ENCODE measurements around the gene SPINT1. TPM values are rescaled to one million over a fixed set of nuclear protein-coding genes. Genes with fewer than 3 reads are reported as not detected.

Gene SPINT1
- total RNA-seq, 2 donors from 2014 or later, result 280 to 330 TPM

GRCh38 chr15:40872791-40873693 is 29.2 kb downstream of the SPINT1 start:
- H3K36me3 ChIP-seq, result no peaks in the 10 kb centered on the region
- DNase-seq, result no peak
- H3K27ac ChIP-seq, result peak overlapping the region; percentile 74
- H3K4me3 ChIP-seq, result peak overlapping the region; percentile 55
- intact Hi-C loops (cut with DNase I), result no loop called here
- no peak for TF ChIP-seq CTCF (IDR thresholded peaks at IDR 0.05)
- peaks cover 4% of the 10 kb centered on the region for H3K4me1 ChIP-seq
- no peaks in the 10 kb centered on the region for H3K9me3 ChIP-seq
- peak overlapping the region; percentile 54 to 55 for H3K9ac ChIP-seq (ENCODE audit: low read depth in 2 of 2, low read length in 2 of 2)
- no peaks in the 10 kb centered on the region for H3K27me3 ChIP-seq

- peak; percentile 27 for TF ChIP-seq CTCF (IDR thresholded peaks at IDR 0.05)
- Histone ChIP-seq H3K36me3 (no peaks in the 10 kb centered on the region), H3K27ac (peak within 1 kb of the TSS; percentile 74), H3K27me3 (no peaks in the 10 kb centered on the region), H3K9ac (ENCODE audit: low read depth in 2 of 2, low read length in 2 of 2) (peak within 1 kb of the TSS; percentile 54 to 55), H3K9me3 (no peaks in the 10 kb centered on the region), H3K4me1 (peaks cover 4% of the 10 kb centered on the region), H3K4me3 (peak within 1 kb of the TSS; percentile 55)
- peak; percentile 91 for DNase-seq
- intact Hi-C loops (cut with DNase I), result no loop called here
Observed at GRCh38 chr15:40873694-40874561, 30.1 kb downstream of the SPINT1 start, which contains the start of gene RHOV. TSS of gene RHOV (minus strand) at chr15:40874234. CDS start at chr15:40874139, 95 bp downstream.

- TF ChIP-seq CTCF (IDR thresholded peaks at IDR 0.05), result no peak
- Histone ChIP-seq H3K9ac (ENCODE audit: low read depth in 2 of 2, low read length in 2 of 2) (no peak overlapping the region), H3K4me1 (peaks cover 4% of the 10 kb centered on the region), H3K27me3 (no peaks in the 10 kb centered on the region), H3K4me3 (no peak overlapping the region), H3K27ac (no peak overlapping the region), H3K36me3 (no peaks in the 10 kb centered on the region), H3K9me3 (no peaks in the 10 kb centered on the region)
- intact Hi-C loops (cut with DNase I), result no loop called here
- DNase-seq, result peak; percentile 14
Observed at GRCh38 chr15:40875991-40876730, 32.3 kb downstream of the SPINT1 start.

GRCh38 chr15:40877694-40878093 is 33.8 kb downstream of the SPINT1 start:
- H3K27me3 ChIP-seq, result no peaks in the 10 kb centered on the region
- no peak for DNase-seq
- H3K27ac ChIP-seq, result no peak overlapping the region
- no peaks in the 10 kb centered on the region for H3K9me3 ChIP-seq
- no peak for TF ChIP-seq CTCF (IDR thresholded peaks at IDR 0.05)
- H3K9ac ChIP-seq (ENCODE audit: low read depth in 2 of 2, low read length in 2 of 2), result no peak overlapping the region
- H3K4me3 ChIP-seq, result no peak overlapping the region
- intact Hi-C loops (cut with DNase I), result no loop called here
- H3K4me1 ChIP-seq, result peaks cover 4% of the 10 kb centered on the region
- H3K36me3 ChIP-seq, result no peaks in the 10 kb centered on the region

GRCh38 chr15:40878785-40879184 is 34.9 kb downstream of the SPINT1 start:
- Histone ChIP-seq H3K27ac (no peak overlapping the region), H3K4me1 (no peaks in the 10 kb centered on the region), H3K9me3 (no peaks in the 10 kb centered on the region), H3K27me3 (no peaks in the 10 kb centered on the region), H3K4me3 (no peak overlapping the region), H3K36me3 (no peaks in the 10 kb centered on the region), H3K9ac (ENCODE audit: low read depth in 2 of 2, low read length in 2 of 2) (no peak overlapping the region)
- intact Hi-C loops (cut with DNase I), result no loop called here
- no peak for TF ChIP-seq CTCF (IDR thresholded peaks at IDR 0.05)
- DNase-seq, result peak; percentile 54

All from colonic mucosa (tissue), 4 donors.